ENCODE results near the gene ALDOC. TPM values are rescaled to one million over a fixed set of nuclear protein-coding genes. Genes with fewer than 3 reads are reported as not detected.

ALDOC gene
- total and polyA plus RNA-seq, 2 experiments from 2014 or later, result 33.5 to 157 TPM

GRCh38 chr17:28541439-28541838 is 35.3 kb downstream of the ALDOC start:
- no peaks in the 10 kb centered on the region for H3K9me2 ChIP-seq (ENCODE audit: insufficient read depth)
- no peak overlapping the region for H3K4me2 ChIP-seq
- no peaks in the 10 kb centered on the region for H3K36me3 ChIP-seq (ENCODE audit: insufficient read depth)
- Mint-ChIP-seq H3K27ac (no peak overlapping the region), H3K4me1 (peaks cover 14% of the 10 kb centered on the region), H3K4me3 (no peak overlapping the region), H3K9me3 (no peaks in the 10 kb centered on the region), H3K27me3 (ENCODE audit: insufficient read depth, low read depth, poor library complexity) (peaks cover 10% of the 10 kb centered on the region), H3K36me3 (ENCODE audit: low read depth) (no peaks in the 10 kb centered on the region; the same call in 2 of the 3 replicates)
- no peaks in the 10 kb centered on the region for H3F3A ChIP-seq (replicated peaks; ENCODE audit: low read depth)
- H3K4me3 ChIP-seq, result no peak overlapping the region
- H3K27me3 ChIP-seq (ENCODE audit: insufficient read depth), result no peaks in the 10 kb centered on the region
- ATAC-seq (no peak), DNase-seq (ENCODE audit: low spot score) (no peak)
- H3K4me1 ChIP-seq (ENCODE audit: insufficient read depth), result peaks cover 9% of the 10 kb centered on the region
- H3K27ac ChIP-seq (ENCODE audit: low read depth), result no peak overlapping the region
- H3K79me2 ChIP-seq (replicated peaks; ENCODE audit: insufficient read depth), result no peaks in the 10 kb centered on the region
- H2AFZ ChIP-seq, result no peak overlapping the region
- no peak for TF ChIP-seq ZNF462 (CRISPR knock-in tag; IDR thresholded peaks at IDR 0.05)
- no peaks in the 10 kb centered on the region for H4K20me1 ChIP-seq (replicated peaks; ENCODE audit: insufficient read depth)

DNA sequence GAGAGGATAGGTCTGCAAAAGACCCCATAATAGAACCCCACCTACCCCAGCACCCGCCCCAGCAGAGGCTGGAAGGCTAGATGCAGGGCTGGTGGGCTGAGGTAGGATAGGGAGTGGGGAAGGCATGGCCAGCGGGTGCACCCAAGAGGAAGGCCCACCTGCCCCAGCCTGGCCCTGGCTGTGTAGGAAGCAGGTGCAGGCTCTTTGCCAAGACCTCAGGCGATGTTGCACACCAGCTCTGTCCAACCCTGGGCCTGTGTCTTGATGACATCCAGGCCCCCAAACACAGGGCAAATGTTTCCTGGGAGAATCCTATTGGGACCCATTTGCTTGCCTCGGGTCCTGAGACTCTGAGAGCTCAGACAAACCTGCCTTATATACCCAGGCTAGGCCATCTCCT is 36.5 kb downstream of the ALDOC start:
- H3K4me3 ChIP-seq, result no peak overlapping the region
- H3K27ac ChIP-seq (ENCODE audit: low read depth), result no peak overlapping the region
- no peaks in the 10 kb centered on the region for H3K36me3 ChIP-seq (ENCODE audit: insufficient read depth)
- H3K4me1 Mint-ChIP-seq, result peaks cover 11% of the 10 kb centered on the region
- H3K27ac Mint-ChIP-seq, result no peak overlapping the region
- no peaks in the 10 kb centered on the region for H3K79me2 ChIP-seq (replicated peaks; ENCODE audit: insufficient read depth)
- H3K9me3 Mint-ChIP-seq, result no peaks in the 10 kb centered on the region
- H2AFZ ChIP-seq, result no peak overlapping the region
- no peak for ATAC-seq
- H3K4me3 Mint-ChIP-seq, result no peak overlapping the region
- H3K27me3 ChIP-seq (ENCODE audit: insufficient read depth), result no peaks in the 10 kb centered on the region
- H3K4me2 ChIP-seq, result no peak overlapping the region
- H3F3A ChIP-seq (replicated peaks; ENCODE audit: low read depth), result no peaks in the 10 kb centered on the region
- H3K9me2 ChIP-seq (ENCODE audit: insufficient read depth), result no peaks in the 10 kb centered on the region
- H3K27me3 Mint-ChIP-seq (ENCODE audit: insufficient read depth, low read depth, poor library complexity), result peaks cover 10% of the 10 kb centered on the region
- peaks cover 9% of the 10 kb centered on the region for H3K4me1 ChIP-seq (ENCODE audit: insufficient read depth)
- H4K20me1 ChIP-seq (replicated peaks; ENCODE audit: insufficient read depth), result no peaks in the 10 kb centered on the region
- DNase-seq (ENCODE audit: low spot score), result no peak
- H3K36me3 Mint-ChIP-seq (ENCODE audit: low read depth), result no peaks in the 10 kb centered on the region; the same call in 2 of the 3 replicates
- TF ChIP-seq CREB1 (CRISPR knock-in tag; IDR thresholded peaks at IDR 0.05; ENCODE audit: low read depth) (no peak), ZNF462 (CRISPR knock-in tag; IDR thresholded peaks at IDR 0.05) (no peak), STAT1 (IDR thresholded peaks at IDR 0.05; ENCODE audit: unreplicated experiment) (no peak)
